PFSK-1 (cell line): ENCODE data around the gene NTN1.

Experiments
- POLR2AphosphoS5 ChIP-seq: IDR thresholded peaks from 2 replicates; pipeline ENCODE4 v1.6.1; 2012; ENCODE audit warnings: low read depth, mild to moderate bottlenecking, control low read depth, low read length, moderate library complexity
- SIN3A ChIP-seq: IDR thresholded peaks from 2 replicates; pipeline ENCODE4 v1.6.1; 2012; ENCODE audit warnings: mild to moderate bottlenecking, low read length, moderate library complexity, borderline replicate concordance; ENCODE audit not compliant: insufficient read depth

- TF ChIP-seq POLR2AphosphoS5 (no peak), SIN3A (no peak)
These were observed 39.9 kb upstream of the NTN1 start for GRCh38 chr17:8981443-8981842.
